HEK293 (cell line): Measurements from ENCODE around the gene MIEN1.

ENCODE experiments used
- ZBTB21 ChIP-seq: fragments of 450-650 bp; formaldehyde crosslinking; IDR thresholded peaks from 2 replicates; pipeline ENCODE4 v1.5.1; 2017; ENCODE audit warnings: missing biosample characterization, missing genetic modification characterization
- ZNF132 ChIP-seq: fragments of 450-650 bp; formaldehyde crosslinking; IDR thresholded peaks from 2 replicates; pipeline ENCODE4 v1.5.1; 2017; ENCODE audit warnings: missing biosample characterization, missing genetic modification characterization, borderline replicate concordance
- ZNF239 ChIP-seq: fragments of 450-650 bp; formaldehyde crosslinking; IDR thresholded peaks from 2 replicates; pipeline ENCODE4 v1.5.1; 2016; ENCODE audit warnings: missing biosample characterization, missing genetic modification characterization
- ZNF302 ChIP-seq: fragments of 450-650 bp; formaldehyde crosslinking; IDR thresholded peaks from 2 replicates; pipeline ENCODE4 v1.5.1; 2016; ENCODE audit warnings: missing biosample characterization, missing genetic modification characterization, low read depth
- TF ChIP-seq, protein P1 (sequence below): fragments of 450-650 bp; formaldehyde crosslinking; IDR thresholded peaks from 2 replicates; pipeline ENCODE4 v1.5.1; 2016; ENCODE audit warnings: missing biosample characterization, missing genetic modification characterization
- TF ChIP-seq, protein P2 (sequence below): fragments of 450-650 bp; formaldehyde crosslinking; IDR thresholded peaks from 2 replicates; pipeline ENCODE4 v1.5.1; 2016; ENCODE audit warnings: missing biosample characterization, missing genetic modification characterization, low read depth
- TF ChIP-seq, protein P3 (sequence below): fragments of 450-650 bp; formaldehyde crosslinking; IDR thresholded peaks from 2 replicates; pipeline ENCODE4 v1.5.1; 2016; ENCODE audit warnings: missing biosample characterization, missing genetic modification characterization
- TF ChIP-seq, protein P4 (sequence below): fragments of 450-650 bp; formaldehyde crosslinking; optimal IDR thresholded peaks from 2 replicates; pipeline ENCODE3; 2016; ENCODE audit warnings: missing biosample characterization, mild to moderate bottlenecking, missing genetic modification characterization

DNA sequence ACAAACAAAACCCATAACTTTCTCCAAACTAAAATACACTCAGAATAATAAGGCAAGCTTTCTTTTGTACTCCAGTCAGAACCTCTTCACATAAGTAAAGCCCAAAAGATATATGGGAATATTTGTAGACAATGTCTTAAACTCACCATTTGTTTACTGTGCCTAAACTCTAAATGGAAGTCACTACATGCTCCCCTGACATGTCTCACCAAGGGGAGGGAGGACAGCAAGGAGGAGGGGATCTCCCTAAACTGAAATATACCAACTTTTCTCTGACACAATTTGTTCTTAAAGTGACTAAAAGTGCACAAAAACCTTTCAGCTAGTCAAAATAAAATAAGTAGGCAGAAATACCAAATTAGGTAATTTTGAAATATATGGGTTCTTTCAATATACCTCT is 45.9 kb upstream of the MIEN1 start:
- TF ChIP-seq, protein P1, sequence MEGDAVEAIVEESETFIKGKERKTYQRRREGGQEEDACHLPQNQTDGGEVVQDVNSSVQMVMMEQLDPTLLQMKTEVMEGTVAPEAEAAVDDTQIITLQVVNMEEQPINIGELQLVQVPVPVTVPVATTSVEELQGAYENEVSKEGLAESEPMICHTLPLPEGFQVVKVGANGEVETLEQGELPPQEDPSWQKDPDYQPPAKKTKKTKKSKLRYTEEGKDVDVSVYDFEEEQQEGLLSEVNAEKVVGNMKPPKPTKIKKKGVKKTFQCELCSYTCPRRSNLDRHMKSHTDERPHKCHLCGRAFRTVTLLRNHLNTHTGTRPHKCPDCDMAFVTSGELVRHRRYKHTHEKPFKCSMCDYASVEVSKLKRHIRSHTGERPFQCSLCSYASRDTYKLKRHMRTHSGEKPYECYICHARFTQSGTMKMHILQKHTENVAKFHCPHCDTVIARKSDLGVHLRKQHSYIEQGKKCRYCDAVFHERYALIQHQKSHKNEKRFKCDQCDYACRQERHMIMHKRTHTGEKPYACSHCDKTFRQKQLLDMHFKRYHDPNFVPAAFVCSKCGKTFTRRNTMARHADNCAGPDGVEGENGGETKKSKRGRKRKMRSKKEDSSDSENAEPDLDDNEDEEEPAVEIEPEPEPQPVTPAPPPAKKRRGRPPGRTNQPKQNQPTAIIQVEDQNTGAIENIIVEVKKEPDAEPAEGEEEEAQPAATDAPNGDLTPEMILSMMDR: no peak
- TF ChIP-seq, protein P2, sequence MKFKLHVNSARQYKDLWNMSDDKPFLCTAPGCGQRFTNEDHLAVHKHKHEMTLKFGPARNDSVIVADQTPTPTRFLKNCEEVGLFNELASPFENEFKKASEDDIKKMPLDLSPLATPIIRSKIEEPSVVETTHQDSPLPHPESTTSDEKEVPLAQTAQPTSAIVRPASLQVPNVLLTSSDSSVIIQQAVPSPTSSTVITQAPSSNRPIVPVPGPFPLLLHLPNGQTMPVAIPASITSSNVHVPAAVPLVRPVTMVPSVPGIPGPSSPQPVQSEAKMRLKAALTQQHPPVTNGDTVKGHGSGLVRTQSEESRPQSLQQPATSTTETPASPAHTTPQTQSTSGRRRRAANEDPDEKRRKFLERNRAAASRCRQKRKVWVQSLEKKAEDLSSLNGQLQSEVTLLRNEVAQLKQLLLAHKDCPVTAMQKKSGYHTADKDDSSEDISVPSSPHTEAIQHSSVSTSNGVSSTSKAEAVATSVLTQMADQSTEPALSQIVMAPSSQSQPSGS (tag by site-specific recombination): no peak
- TF ChIP-seq ZNF239 (no peak), ZBTB21 (tag by site-specific recombination) (no peak), ZNF132 (tag by site-specific recombination) (no peak), ZNF302 (tag by site-specific recombination) (no peak)
- TF ChIP-seq, protein P3, sequence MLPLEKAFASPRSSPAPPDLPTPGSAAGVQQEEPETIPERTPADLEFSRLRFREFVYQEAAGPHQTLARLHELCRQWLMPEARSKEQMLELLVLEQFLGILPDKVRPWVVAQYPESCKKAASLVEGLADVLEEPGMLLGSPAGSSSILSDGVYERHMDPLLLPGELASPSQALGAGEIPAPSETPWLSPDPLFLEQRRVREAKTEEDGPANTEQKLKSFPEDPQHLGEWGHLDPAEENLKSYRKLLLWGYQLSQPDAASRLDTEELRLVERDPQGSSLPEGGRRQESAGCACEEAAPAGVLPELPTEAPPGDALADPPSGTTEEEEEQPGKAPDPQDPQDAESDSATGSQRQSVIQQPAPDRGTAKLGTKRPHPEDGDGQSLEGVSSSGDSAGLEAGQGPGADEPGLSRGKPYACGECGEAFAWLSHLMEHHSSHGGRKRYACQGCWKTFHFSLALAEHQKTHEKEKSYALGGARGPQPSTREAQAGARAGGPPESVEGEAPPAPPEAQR: no peak
- TF ChIP-seq, protein P4, sequence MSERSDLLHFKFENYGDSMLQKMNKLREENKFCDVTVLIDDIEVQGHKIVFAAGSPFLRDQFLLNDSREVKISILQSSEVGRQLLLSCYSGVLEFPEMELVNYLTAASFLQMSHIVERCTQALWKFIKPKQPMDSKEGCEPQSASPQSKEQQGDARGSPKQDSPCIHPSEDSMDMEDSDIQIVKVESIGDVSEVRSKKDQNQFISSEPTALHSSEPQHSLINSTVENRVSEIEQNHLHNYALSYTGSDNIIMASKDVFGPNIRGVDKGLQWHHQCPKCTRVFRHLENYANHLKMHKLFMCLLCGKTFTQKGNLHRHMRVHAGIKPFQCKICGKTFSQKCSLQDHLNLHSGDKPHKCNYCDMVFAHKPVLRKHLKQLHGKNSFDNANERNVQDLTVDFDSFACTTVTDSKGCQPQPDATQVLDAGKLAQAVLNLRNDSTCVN (tag by site-specific recombination): no peak
